Large intestine (tissue), 3 donors: ENCODE measurements around the gene FOXL1. TPM values are rescaled to one million over a fixed set of nuclear protein-coding genes. Genes with fewer than 3 reads are reported as not detected.

Experiments used
- DNase-seq, 2 donors: peaks; one replicate each; pipeline versions ENCODE4 v3.0.0 to v3.0.0-alpha.2; 2013
- H3K27ac ChIP-seq: one replicate; pipeline ENCODE4 v1.5.1; 2013; ENCODE audit warnings: low read length
- H3K27me3 ChIP-seq: 2 replicates; pipeline ENCODE4 v1.6.1; 2013; ENCODE audit warnings: low read length; ENCODE audit not compliant: control insufficient read depth, insufficient read depth
- H3K36me3 ChIP-seq: 2 replicates; pipeline ENCODE4 v1.6.1; 2013; ENCODE audit warnings: low read length; ENCODE audit not compliant: control insufficient read depth, insufficient read depth
- H3K4me1 ChIP-seq: one replicate; pipeline ENCODE4 v1.6.1; 2013; ENCODE audit warnings: low read length; ENCODE audit not compliant: control insufficient read depth, insufficient read depth
- H3K4me3 ChIP-seq: one replicate; pipeline ENCODE4 v1.5.1; 2013; ENCODE audit warnings: low read length
- H3K9me3 ChIP-seq: one replicate; pipeline ENCODE4 v1.6.1; 2013; ENCODE audit warnings: mild to moderate bottlenecking, low read depth, low read length, moderate library complexity; ENCODE audit not compliant: control insufficient read depth
- whole genome bisulfite sequencing: methylation state at CpG from one replicate; pipeline ENCODE4 v1.1.5; 2013; ENCODE audit warnings: low lambda C conversion rate; ENCODE audit not compliant: insufficient coverage; 5-methylcytosine and 5-hydroxymethylcytosine counted together
- polyA plus RNA-seq: library from polyadenylated mRNA; unstranded; fragments of 120-200 nt; gene quantifications from one replicate; pipeline ENCODE4 v1.2.1, GENCODE V29; 2013

Gene FOXL1
- polyA plus RNA-seq, 1 donor = 5.1 TPM

DNA sequence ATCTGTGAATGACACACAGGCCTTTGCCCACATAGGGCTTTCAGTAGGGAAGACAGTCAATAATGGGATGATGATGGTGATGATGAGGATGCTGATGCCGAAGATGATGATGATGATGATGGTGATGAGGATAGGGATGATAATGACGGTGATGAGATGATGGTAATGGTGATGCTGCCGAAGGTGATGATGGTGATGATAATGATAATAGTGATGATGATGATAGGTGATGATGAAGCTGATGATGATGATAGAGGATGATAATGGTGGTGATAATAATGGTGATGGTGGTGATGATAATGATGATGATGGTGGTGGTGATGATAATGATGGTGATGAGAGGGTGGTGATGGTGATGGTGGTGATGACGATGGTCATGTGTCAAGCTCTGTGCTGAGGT is 12.9 kb downstream of the FOXL1 start:
- no peaks in the 10 kb centered on the region for H3K4me1 ChIP-seq
- peaks cover 67% of the 10 kb centered on the region for H3K27me3 ChIP-seq
- no peak for DNase-seq
- 64% methylated on average over 3 of the region's 4 CpGs for WGBS
- no peak overlapping the region for H3K4me3 ChIP-seq
- no peaks in the 10 kb centered on the region for H3K36me3 ChIP-seq
- no peaks in the 10 kb centered on the region for H3K9me3 ChIP-seq
- no peak overlapping the region for H3K27ac ChIP-seq

DNA sequence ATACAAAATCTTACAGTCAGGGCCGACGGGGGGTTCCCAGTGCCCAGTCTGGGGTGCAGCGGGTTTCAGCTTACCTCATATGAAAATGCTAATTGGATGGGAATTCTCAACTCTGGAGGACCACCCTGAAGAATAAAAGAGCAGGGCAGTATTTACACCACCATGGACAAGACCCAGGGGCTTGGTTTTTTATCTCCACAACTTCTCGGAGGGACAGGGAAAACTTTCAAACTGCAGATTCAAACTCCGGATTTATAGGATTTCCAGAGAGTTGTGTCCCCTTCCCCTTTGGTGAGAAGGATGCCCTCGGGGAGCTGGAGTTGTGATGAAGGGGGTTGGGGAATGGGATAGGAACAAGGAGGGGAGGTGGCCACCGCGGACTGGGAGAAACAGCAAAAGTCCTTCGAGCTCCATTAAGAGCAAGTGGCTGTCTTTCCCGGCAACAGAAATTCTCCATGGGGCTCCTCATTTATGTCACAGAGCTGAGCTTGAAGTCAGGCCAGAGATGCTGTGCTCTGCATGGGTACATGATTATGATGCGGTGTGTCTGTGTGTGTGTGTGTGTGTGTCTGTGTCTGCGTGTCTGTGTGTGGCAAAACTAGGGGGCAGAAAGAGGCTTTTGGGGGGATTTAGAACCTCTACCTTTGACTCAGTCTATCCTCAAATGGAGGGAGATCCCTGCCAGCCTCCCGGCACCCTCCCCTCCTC is 15.7 kb downstream of the FOXL1 start:
- no peaks in the 10 kb centered on the region for H3K4me1 ChIP-seq
- DNase-seq = no peak
- no peak overlapping the region for H3K27ac ChIP-seq
- H3K36me3 ChIP-seq = no peaks in the 10 kb centered on the region
- WGBS = 49% methylated on average over 2 of the region's 13 CpGs
- no peak overlapping the region for H3K4me3 ChIP-seq
- H3K9me3 ChIP-seq = no peaks in the 10 kb centered on the region
- peaks cover 73% of the 10 kb centered on the region for H3K27me3 ChIP-seq

DNA sequence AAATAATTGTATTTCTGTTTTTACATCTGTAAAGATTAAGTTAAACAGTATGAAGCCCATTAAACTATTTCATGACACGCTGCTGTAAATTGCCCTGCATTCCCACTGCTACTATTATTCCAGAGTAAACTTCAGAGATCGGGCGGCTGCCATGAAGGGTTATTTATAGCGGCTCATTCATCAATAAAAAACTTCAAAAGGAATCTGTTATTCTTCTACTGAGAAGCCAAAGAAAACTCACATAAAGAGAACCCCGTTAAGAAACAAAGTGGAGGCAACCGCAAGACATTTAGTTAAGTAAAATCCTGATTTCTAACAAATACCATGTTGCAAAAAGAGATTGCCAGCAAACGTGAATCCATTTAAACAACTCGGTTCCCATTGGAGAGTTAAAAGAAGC is 16.4 kb downstream of the FOXL1 start:
- no peaks in the 10 kb centered on the region for H3K9me3 ChIP-seq
- H3K27me3 ChIP-seq = peaks cover 67% of the 10 kb centered on the region
- no peaks in the 10 kb centered on the region for H3K36me3 ChIP-seq
- no peak for DNase-seq
- no peaks in the 10 kb centered on the region for H3K4me1 ChIP-seq
- no peak overlapping the region for H3K27ac ChIP-seq
- no peak overlapping the region for H3K4me3 ChIP-seq
- WGBS = 8% methylated on average over 6 of the region's 8 CpGs

DNA sequence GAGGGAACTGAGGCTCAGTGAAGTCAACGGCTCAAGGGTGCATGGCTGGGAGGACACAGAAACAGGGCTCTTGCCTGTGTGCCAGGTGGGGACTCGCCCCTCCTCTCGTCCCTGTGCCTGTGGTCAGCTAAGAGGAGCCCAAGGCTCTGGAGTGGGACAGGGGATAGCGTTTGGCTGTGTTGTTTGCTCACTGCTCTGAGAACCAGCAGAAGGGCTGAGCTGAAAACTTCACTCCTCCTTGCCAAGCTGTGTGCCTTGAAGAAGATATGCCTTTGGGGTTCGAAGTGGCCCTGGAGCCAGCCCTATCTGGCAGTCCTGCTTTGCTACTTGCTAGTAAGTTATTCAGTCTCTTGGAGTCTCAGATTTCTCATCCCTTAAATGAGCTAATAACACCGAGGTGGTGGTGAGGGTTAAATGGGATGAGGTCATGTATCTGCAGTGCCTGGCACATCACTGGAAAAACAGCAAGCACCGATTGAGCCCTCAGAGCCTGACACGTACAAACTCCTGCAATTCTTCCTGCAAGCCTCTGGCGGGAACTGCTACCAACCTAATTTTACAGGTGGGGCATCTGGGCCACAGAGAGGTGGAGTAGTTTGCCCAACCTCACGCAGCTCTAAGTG is 17.7 kb downstream of the FOXL1 start:
- Histone ChIP-seq H3K36me3 (no peaks in the 10 kb centered on the region), H3K4me1 (no peaks in the 10 kb centered on the region), H3K27ac (no peak overlapping the region), H3K27me3 (peaks cover 58% of the 10 kb centered on the region), H3K9me3 (no peaks in the 10 kb centered on the region), H3K4me3 (no peak overlapping the region)
- no CpG with 5 or more reads among the region's 10 CpGs for WGBS
- DNase-seq = no peak

DNA sequence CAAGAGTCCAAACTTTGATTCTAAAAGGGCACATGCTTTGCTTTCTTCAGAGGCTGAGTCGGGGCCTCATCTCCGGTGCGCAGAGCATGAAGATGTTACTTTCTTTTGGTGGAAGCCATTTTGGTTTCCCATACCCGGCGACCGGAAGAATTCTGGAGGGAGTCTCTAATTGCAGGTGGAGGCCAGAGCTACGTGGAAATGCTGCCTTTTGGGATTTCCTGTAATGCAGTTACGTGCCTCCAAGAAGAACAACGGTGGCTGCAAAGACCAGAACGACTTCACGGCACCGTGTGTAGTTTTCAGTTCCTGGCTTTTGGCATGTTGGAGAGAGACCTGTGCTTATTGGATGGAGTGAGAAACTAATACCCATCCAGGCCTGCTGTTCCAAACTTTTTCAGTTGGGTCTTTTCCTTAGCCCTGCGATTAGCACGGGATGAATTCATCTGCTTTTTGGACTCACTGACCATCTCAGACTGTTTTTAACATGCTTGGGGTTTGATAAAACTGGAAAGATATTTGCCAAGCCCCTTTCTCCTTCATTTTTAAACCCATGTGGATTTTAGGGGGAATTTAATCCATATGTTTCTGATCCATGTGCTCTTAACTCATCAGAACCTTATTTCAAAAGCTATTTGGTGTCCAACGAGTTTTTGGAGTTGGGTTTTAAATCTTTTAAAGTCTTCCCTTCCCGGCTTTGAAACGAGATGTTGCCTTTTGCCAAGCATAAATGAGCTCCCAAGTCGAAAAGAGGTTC is 19.0 kb downstream of the FOXL1 start:
- Histone ChIP-seq H3K36me3 (no peaks in the 10 kb centered on the region), H3K4me3 (no peak overlapping the region), H3K27me3 (peaks cover 53% of the 10 kb centered on the region), H3K4me1 (no peaks in the 10 kb centered on the region), H3K27ac (no peak overlapping the region), H3K9me3 (no peaks in the 10 kb centered on the region)
- WGBS = no CpG with 5 or more reads among the region's 18 CpGs
- DNase-seq = no peak

DNA sequence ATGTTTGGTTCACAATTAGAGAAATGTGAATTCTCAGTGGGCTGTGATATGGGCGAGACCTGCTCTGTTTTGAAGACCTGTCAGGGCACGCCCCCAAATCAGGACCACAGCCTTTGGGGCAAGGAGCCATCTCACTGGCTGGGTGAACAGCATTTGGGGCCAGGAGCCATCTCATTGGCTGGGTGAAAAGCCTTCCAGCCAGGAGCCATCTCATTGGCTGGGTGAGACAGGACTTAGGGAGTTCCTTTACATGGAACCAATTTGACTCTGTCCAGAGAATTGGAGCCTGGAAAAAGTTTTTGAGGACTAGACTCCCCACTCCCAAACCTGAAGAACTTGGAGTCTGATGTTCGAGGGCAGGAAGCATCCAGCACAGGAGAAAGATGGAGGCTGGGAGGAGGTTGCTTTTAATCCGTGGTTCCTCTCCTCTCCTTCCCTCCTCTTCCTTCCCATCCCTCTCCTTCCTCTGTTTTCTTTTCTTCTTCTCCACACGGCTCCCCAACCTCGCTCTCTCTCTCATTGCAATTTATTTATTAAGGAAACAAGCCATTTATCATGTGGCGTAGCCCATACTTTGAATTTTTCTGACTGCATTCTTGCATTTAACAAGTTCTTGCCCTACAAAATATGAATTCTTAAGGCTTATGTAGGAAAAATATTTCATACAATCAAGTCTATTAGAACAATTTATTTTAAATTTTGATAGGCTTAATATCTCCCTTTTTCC is 19.7 kb downstream of the FOXL1 start:
- Histone ChIP-seq H3K4me3 (no peak overlapping the region), H3K27ac (no peak overlapping the region), H3K9me3 (no peaks in the 10 kb centered on the region), H3K36me3 (no peaks in the 10 kb centered on the region), H3K4me1 (no peaks in the 10 kb centered on the region), H3K27me3 (peaks cover 47% of the 10 kb centered on the region)
- no peak for DNase-seq
- whole genome bisulfite sequencing = 61% methylated on average over 4 of the region's 7 CpGs

DNA sequence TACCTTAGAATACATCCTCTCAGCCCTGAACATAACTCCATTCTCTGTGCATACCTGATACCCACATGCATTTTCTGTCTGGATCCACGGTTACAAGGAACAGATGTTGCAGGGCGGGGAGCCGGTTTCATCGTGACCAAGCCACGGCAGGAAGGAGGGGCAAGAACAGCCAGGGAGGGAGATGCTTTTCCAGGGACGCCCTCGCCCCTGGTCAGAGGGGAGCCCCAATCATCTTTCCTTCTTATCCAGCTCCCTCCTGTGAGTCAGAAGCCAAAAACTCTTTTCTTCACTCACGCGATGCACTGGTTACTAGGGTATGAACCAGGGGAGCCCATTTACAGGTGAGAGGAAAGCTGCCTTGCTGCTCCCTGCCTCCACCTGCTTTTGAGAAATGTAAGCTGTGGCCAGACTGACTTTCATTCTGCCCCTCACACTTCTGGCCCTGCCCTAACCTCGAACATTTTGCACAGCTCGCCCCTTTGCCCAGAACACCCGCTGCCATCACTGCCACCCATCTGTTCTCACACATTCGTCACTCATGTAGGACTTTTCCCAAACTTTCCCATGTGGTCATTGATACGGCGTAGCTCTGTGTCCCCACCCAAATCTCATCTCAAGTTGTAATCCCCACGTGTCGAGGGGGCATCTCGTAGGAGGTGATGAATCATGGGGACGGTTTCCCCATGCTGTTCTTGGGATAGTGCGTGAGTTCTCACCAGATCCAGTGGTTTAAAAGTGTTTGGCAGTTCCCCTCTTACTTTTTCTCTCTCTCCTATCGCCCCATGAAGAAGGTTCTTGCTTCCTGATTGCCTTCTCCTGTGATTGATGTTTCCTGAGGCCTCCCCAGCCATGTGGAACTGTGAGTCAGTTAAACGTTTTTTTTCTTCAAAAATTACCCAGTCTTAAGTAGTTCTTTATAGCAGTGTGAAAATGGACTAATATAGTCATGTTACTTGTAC is 20.5 kb downstream of the FOXL1 start:
- Histone ChIP-seq H3K4me3 (no peak overlapping the region), H3K27me3 (peaks cover 39% of the 10 kb centered on the region), H3K27ac (no peak overlapping the region), H3K9me3 (no peaks in the 10 kb centered on the region), H3K4me1 (no peaks in the 10 kb centered on the region), H3K36me3 (no peaks in the 10 kb centered on the region)
- no CpG with 5 or more reads among the region's 22 CpGs for WGBS
- DNase-seq = no peak

DNA sequence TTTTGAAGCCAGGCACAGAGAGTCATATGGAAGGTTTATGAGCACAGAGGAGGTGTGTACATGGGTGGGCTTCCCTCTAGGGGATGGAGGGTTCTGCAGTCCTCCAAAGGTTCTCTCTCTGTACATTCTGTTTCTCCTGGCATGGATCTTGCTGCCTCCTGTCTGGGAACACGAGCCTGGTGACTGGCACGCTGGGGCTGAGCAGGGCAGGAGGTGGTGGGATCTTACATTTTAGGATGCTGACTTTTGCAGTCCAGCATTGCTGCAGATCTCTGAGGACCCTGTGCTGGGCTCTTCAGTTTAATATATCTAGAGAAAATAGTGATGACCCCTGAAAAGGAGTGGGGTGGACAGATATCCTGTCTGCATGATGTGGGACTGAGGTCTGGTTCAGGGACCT is 23.0 kb downstream of the FOXL1 start:
- H3K27me3 ChIP-seq = peaks cover 22% of the 10 kb centered on the region
- no CpG with 5 or more reads among the region's 2 CpGs for WGBS

DNA sequence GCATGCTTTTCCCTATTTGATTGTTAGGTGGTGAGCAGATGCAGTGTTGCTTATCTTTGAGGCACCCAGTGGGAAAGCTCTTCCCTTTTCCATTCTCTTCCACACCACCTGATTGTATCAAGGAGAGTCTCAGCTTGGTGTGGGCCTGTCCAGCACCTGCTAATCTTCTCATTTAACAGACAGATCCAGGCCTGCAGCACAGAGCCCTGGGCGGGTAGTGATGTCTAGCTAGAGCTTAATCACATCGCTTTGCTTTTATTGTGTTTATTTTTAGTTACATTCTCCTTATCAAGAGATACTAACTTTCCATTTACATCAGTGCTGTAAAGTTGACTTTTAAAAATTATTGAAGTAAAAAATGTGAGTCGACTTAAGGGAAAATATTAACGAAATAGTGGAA is 24.2 kb downstream of the FOXL1 start:
- Histone ChIP-seq H3K4me1 (no peaks in the 10 kb centered on the region), H3K36me3 (no peaks in the 10 kb centered on the region), H3K9me3 (no peaks in the 10 kb centered on the region), H3K27ac (no peak overlapping the region), H3K27me3 (peaks cover 15% of the 10 kb centered on the region), H3K4me3 (no peak overlapping the region)
- 79% methylated on average over 3 of the region's 4 CpGs for WGBS
- DNase-seq = no peak

More for the DNA sequence above, 23.0 kb downstream of the FOXL1 start:
- Histone ChIP-seq H3K27ac (no peak overlapping the region), H3K36me3 (no peaks in the 10 kb centered on the region), H3K4me3 (no peak overlapping the region), H3K4me1 (no peaks in the 10 kb centered on the region), H3K9me3 (no peaks in the 10 kb centered on the region)
- DNase-seq = no peak
